GM19452 (cell line): ENCODE measurements around the gene ITGA8.
A peak's percentile ranks its signal among the peaks of the same experiment; 100 is the strongest.
"Not testable (repeated sequence)": the region's sequence is repeated elsewhere in the genome, so short reads cannot be mapped to it uniquely, and the experiment has no call there.

Source experiments
- ATAC-seq: cut with Tn5 transposase; IDR thresholded peaks from one replicate; pipeline ENCODE4 v1.9.1; 2021; ENCODE audit not compliant: unreplicated experiment

Gene ITGA8

DNA sequence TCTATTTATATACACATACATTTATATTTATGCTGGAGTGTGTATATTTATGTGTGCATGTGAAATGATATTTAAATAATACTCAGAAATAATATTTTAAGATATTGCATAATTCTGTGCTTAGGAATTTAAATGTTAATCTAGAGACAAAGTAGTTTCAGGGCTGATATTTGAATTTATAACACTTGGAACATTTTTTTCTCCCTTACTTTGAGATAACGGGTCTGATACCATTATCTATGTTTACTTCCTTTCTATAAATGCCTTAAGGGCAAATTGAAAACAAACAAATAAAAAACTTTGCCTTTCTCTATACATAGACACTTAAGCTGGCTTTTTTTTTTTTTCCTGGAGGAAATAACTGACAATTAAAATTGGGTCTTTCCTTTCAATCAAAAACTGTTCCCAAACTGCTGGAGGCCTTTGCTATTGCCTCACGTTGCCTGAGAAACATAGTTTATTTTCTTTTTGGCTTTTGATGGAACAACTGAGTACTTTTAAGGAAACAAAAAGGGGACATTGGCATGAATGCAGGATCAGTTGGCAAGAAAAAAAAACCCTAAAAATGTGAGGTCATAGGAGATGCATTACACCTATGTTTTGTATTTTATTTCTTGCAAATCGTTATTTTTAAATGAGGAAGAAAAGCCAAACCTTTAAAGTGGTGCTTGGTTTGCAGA, 98.7 kb downstream of the ITGA8 start:
- ATAC-seq = no peak

DNA sequence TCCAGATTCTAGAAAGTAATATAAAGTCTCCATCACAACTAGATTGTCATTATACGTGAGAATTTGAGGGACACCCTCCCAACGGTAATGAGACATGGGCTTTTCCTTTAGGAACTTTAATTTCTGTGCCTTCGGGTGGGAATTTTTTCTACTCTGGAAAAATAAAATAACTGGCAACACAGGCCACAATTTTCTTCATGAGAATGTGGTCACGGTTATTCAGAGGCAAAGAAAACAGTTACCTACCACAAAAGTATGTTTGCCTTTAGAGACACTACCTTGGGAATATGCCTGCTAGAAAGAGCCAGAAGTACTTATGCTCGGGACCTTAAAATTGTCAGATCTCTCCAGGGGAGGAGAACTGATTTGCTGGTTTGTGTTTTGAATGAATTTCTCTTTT, 99.4 kb downstream of the ITGA8 start:
- no peak for ATAC-seq

DNA sequence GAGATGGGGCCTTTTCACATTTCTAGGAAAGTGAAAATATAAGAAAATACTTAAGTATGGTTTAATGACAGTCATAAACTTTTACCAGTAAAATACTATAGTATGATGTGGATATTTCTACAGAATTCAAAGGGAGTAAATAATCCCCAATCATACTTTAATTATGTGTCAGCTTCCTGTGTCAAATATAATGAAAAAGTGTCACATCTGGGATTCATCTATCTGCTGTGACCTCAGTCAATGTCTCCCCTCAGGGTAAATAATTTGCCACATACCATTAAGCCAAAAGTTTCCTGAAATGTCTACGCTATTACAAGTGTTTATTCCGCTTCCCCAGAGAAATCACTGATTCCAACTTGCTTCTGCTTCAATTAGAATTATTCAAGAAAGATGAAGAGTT, 110.5 kb downstream of the ITGA8 start:
- ATAC-seq = no peak

DNA sequence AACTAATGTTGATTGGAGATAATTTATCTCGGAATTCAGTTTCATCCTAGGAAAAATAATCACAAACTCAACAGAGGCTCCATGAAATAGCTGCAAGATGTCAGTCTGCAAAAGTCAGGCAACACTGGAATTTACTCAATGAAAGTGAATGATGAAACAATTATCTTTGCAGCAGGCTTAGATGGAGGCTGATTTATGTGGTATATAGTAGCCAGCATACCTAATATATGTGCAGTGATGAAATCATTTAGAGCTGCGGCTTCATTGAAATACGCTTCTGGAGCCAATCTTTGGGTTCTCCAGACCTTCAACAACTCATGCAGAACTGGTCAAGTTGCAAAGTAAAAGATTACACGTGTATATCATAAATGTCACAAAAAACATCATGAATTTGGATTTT, 113.3 kb downstream of the ITGA8 start:
- ATAC-seq = no peak

DNA sequence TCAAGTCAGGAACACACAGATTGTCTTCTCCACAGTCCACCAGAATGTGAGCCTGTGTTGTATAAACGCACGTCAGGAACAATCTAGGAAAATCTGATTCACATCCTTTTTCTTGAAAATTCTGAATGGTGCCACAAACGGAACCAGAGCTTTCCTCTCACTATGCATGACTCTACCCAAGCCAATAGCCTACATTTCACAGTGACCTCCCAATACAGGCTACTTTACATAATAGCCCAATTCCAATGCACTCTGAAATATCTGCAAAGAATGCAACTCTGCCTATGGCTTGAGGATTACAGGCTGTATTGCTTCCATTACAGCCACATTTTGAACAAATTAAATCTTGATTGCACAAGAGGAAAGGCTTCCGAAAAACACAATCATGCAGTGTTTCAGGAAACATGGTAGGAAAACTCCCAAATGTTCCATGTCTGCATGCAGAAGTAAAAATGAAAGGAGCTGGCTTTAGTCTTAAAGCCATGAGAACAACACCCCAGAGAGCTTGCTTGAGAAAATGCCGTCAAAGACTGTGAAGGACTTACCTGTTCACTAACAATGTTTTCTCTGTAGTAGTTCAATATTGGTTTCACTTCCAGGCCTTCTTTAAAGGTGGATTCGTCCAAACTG, 113.9 kb downstream of the ITGA8 start:
- no peak for ATAC-seq

DNA sequence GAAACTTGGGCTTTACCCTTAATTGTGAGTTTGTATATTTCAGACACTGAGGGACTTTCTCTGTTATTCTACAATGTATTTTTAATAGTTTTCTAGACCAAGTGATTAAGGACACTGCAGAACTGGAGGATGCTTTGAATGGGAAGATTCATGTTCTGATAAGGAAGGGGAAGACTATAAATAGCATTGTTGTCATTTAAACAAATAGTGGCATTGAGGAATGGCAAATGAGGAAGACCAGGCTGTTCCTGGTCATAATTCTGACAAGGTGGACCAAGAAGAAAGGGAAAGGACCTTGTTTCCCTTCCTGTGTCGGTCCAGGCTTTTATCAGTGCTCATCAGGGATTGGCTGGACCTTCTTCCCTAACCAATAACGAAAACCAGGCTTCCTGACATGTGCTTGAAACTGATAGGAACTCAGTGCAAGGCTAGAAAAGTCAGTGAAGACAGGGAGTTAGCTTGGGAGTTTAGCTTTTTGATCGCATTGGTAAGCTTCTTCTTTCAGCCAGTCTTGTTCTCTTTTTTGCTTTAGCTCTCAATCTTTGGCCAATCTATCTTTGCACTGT, 116.2 kb downstream of the ITGA8 start:
- ATAC-seq = no peak

DNA sequence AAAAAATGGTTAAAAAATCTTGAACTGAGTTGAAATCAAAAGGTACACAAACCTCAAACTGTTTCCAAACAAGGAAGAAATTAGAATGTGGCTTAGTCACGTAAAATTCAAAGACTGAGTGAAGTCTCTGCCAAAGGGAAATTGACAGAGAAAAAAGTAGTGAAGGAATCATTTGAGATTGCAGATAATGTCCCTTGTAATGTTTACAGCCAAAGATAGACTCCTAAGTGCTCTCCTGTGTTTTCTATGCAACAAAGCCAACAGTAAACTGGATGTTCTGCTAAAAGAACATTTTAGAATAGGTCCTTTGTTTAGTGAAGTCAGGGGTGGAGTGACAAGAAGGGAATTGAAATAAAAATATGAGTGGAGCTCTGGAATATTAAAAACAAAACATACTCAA, 117.9 kb downstream of the ITGA8 start:
- ATAC-seq = no peak

DNA sequence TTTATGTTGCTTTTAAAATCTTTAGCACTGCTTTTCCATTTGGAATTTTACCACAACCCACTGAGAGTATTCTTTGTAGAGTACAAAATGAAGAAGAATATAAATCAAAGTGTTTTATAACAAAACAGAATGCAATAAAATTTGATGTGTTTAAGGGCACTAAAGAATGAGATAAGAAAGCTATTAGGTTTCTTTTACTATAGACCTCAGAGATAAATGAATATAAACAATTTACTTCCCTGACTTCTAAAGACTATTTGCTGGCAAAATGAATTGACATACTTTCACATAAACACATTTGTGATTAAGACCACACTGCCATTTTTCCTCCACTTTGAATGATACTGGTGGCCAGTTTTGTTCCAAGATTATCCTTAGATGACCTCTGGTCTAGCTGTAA, 124.5 kb downstream of the ITGA8 start:
- no peak for ATAC-seq

DNA sequence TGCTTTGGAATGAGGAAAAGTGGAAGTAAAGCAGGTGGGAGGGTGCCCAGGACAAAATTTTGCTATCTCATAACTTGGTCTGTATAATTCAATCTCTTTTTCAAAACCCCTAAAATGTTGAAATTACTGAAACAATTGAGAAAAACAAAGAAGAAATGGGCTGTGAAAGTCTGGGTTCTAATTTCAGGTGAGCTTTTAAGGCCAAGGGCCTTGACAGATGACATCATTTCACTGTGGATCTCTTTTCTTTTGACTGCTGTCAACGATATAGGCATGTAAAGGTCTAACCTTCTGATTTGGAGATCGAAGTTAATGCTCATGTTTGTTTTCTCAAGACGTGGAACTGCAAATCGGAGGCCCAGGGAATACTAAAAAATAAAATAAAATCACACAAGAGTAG, 127.8 kb downstream of the ITGA8 start:
- ATAC-seq = no peak

DNA sequence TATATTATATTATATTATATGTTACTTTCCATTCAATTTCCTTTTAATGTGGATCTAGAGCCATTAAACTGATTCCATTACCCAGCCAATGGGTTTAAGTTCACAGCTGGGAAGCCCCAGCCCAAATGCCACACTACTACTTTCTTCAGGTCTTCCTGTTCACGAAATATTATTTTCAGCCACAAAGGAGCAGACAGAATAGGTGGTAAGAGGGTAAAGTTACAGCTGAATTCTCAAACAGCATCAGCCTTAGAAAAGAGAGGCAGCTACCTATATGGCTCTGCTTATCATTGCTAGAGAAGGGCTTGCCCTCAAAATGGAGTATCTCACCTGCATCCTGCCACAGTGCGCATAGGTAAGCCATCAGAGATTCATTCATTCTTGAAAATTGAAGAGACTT, 128.3 kb downstream of the ITGA8 start:
- no peak for ATAC-seq

DNA sequence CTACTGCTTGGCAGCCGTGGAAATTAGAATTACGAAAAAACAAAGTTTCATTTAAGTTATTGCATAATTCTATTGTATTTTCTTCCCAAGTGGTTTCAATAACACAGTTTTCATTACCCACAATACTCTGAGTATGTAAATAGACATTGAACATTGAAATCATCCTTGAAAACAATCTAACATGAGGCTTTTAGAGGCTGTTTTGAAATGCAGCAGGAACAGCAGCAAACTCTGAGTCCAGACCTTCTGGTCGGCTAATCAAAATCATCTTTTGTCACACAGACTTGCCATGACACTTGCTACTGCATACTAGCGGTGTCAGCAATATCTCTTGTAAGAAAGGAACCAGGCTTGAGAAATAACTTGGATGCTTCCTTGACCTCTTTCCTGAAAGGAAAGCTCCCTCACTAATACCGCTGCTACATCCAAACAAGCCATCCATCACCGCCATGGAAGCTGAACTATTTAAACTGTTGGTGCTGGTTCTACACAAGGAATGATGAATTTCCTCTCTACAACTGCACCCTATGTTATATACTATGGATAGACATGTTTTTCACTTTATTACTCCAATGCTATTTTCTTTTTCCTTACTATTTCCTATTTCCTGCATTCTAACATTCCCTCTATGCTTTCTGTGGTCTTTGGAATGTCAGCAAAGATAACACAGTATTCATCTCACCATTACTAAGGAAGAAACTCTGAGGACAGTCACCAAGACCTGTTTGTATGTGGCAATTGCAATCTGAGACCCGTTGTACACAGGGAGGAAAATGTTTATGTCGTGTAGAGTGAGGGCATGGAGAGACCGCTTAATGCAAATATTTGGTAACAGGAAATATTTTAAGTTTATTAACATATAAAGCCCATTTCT, 130.8 kb downstream of the ITGA8 start:
- no peak for ATAC-seq

DNA sequence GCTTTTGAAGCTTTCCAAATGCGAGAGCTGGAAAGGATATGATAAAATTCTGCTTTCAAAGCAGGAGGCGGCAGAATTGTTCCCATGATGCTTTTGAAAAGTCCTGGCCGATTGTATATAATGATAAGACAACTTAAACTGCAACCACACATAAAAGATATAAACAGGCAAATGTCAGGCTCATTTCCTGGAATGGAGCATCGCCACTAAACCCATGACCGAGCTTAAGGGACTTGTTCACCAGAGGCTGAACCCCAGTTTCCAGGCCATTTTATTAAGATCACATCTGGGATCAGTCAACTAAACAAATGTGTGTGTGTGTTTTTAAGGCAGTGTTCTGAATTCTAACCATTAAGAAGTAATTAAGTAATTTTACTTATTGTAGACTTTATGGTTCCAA, 131.6 kb downstream of the ITGA8 start:
- no peak for ATAC-seq

DNA sequence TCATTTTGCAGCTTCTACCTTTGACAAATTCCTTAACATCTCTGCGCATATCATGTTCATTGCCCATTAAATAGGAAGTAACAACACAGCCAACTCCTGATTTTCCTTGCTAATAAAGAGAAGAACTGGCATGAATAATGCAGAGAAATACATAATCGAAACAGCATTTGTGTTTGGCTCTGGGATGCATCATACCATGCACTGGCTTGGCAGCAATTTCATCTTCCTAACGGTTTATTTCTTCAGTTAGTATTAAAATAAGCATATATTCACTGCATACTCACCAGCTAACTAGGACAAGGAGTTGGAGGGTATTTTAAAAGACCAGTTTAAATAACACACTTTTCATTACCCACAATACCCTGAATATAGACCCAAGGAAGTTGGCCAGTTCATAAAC, 132.5 kb downstream of the ITGA8 start:
- no peak for ATAC-seq

DNA sequence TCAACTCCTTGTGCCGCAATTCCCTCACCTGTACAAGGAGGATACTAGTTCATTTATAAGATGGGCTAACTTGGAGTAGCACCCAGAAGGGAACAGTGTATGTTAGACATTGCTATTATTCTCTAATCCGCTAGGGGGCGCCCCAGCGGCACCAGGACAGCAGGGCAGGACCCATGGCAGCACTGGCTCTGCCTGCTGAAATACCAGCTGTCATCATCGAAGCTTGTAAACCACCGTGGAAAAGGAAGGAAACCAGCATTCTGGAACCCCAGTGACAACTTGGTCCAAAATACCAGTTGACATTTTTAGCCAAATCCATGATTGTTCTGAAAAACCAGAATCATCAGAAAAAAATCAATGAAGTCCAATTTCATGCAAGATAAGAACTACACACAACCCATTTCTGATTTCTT, 134.4 kb downstream of the ITGA8 start:
- ATAC-seq = peak; percentile 83

DNA sequence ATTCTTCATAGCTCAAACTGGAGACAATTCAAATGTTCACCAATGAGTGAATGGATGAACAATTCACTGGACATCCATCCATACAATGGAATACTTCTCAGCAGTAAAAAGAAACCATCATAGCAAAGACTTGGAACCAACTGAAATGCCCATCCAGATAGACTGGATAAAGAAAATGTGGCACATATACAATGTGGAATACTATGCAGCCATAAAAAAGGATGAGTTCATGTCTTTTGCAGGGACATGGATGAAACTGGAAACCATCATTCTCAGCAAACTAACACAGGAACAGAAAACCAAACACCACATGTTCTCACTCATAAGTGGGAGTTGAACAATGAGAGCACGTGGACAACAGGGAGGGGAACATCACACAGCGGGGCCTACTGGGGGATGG, 136.8 kb downstream of the ITGA8 start:
- ATAC-seq = not testable (repeated sequence)

DNA sequence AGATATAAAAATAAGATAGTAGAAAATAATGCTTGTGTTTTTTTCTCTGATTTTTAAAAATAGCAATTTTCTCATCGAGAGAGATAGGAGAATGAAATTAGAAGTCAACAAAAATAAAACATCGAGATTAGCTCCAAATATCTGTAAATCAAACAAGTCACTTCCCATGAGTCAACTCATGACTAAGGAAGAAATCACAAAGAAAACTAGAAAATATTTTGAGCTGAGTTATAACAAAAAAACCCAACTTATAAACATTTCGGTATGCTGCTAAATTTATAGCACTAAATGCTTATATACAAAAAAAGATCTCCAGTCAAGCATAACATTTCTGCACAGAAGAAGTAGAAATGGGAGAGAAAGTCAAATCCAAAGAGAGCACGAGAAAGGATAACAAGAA, 140.1 kb downstream of the ITGA8 start:
- ATAC-seq = no peak

DNA sequence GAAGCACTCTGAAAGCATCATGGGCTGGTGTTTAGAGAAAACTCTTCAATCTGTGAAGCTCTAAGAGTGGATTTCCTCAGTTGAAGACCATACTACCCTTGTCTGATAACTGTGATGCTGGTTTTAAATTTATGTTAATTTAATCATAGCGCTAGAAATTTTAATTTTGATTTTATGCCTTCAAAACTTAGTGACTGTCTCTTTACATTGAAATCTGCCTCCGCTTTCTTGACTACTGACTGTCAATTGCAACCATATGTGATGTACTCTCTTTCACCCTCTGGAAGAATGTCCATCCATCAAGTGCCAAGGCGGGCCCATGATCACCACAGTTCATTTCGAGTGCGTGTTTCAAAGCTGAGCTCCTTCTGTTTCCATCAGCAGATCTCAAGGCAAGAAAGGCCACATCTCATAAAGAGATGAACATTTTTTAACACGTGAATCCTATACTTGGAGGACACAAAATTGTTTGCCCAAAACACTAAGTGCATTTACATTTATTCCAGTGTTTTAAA, 147.1 kb downstream of the ITGA8 start:
- ATAC-seq = no peak

DNA sequence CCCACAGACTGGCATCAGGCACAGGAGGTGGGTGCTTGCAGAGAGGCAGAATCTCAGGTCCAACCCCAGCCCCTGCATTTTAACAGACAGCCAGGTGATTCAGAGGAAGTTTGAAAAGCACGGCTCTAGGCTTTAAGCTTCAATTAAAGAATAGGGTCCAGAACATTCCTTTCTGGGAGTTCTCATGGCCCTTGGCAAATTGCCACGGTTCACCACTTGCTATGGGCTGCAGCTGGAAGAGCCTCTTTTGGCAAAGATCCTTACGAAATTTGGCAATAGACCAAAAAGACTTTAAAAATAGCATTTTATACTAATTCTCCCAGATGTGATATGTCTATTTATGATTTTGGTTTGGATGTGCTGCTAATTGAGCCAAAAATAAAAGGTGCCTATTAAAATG, 148.1 kb downstream of the ITGA8 start:
- no peak for ATAC-seq

DNA sequence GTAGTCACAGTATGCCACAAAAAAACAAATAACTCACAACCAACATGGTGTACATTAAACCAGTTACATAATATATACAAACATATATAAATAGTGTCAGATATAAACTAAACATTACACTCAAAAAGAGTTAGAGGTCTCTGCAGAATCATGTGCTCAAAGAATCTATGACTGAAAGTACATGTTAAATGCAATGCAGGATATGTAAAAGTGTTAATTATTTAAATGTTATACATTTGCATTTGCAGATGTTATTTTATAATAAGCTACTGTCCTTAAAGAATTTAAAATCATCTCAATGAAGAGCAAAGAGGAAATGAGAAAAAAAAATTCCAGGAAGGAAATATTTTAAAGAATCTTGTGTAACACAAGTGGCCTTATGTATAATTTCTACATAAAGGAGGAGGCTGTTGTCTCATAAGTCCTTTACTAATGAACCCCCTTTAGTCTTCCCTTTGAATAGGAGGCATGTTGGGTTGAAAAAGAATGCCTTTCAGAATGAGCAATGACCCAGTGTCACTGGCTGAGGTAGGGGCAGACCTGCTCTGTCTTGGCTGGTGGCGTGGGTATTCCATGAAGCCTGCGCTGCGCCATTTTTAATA, 148.9 kb downstream of the ITGA8 start:
- ATAC-seq = no peak

DNA sequence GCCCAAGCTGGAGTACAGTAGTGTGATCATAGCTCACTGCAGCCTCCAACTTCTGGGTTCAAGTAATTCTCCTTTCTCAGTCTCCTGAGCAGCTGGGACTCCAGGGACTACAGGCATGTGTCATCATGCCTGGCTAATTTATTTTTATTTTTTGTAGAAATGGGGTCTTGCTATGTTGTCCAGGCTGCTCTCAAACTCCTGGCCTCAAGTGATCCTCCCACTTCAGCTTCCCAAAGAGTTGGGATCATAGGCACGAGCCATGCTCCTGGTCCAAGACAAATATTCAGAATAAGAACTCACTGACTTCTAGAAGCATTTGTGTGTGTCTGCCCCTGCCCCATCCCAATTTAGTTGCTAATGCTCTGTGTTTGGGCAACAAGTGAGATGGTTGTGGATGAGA, 151.8 kb downstream of the ITGA8 start:
- no peak for ATAC-seq

DNA sequence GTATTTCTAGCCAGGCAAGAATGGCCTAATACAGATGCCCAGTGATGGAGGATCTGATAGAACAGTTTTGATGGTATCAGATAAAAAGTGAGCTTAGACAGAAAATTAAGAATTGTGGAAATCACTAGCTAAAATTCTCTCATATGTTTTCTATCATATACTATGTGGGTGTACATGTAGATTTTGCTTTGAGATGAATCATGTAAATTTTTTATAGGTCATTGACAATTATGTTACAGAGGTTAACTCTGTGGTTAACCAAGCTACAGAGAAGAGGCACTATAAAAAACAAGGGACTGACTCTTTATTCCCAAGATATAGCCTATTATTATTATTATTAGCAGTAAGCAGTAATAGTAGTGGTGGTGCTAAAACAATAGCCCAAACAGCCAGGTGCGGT, 156.5 kb downstream of the ITGA8 start:
- ATAC-seq = no peak
